Frontal cortex (tissue), 4 donors: ENCODE data around the gene NBL1. TPM values are rescaled to one million over a fixed set of nuclear protein-coding genes. Genes with fewer than 3 reads are reported as not detected.
A peak's percentile ranks its signal among the peaks of the same experiment; 100 is the strongest.

Experiments
- DNase-seq, 2 donors: peaks; one replicate each; pipeline ENCODE4 v3.0.0; 2012; ENCODE audit warnings: low spot score in 2 of 2
- FAIRE-seq: peaks from 2 replicates; lab custom pipeline; 2012; peaks lifted over from hg19 to GRCh38; lab: Jason Lieb, UNC
- total RNA-seq: library from RNA; depleted of rRNA; stranded (reverse); fragments of >200 nt; gene quantifications from one replicate; pipeline ENCODE4 v1.2.3, GENCODE V29; 2014
- donor health status: control.
- donor health status: control.
- donor health status: control.

The NBL1 gene
- total RNA-seq, 1 donor from 2014 or later = 33.0 TPM

- FAIRE-seq = no peak
- DNase-seq = no peak
These were observed 227 bp downstream of the NBL1 start for GRCh38 chr1:19644395-19644680.

GRCh38 chr1:19644681-19645410 lies 735 bp downstream of the NBL1 start:
- no peak for FAIRE-seq

DNA sequence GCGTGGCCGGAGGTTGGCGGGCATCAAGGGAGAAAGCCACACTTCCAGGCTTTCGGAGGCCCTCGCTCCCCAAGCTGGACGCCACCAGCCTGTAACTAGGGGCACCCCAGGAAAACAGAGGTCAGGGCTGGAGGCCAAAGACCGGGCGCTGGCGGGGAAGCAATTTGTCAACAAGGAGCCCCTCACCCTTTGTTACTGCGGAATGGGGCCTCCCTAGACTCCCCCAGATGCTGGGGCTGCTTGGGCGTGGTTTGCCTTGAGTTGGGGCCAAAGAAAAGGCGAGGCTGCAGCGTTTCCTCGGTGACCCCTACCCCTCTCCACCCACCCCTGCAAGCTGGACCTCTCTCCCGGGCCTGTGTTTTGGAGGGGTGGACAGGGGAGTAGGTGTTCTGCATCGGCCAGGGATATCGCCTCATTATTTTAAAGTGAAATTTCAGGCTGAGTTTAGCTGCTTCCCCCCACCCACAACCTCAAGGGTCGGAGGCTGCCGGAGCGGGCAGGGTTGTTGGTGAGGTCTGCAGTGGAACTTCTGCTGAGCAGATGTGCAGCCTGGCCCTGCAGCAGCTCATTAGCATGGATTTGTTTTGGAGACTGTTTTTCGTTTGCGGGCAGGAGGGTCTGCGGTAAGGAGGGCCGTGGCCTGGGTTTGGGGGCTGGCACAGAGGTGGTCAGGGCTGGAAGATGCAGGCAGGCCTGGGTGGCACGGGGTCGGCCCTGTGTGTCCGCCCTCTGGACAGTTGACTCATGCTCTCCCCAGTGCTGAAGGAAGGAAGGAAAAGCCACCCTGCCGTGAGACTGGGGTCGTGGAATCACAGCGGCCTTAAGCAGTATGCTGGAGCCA lies 1.5 kb downstream of the NBL1 start:
- DNase-seq = no peak
- no peak for FAIRE-seq

More at GRCh38 chr1:19644681-19645410, 735 bp downstream of the NBL1 start:
- peak; percentile 57 to 58 for DNase-seq

DNA sequence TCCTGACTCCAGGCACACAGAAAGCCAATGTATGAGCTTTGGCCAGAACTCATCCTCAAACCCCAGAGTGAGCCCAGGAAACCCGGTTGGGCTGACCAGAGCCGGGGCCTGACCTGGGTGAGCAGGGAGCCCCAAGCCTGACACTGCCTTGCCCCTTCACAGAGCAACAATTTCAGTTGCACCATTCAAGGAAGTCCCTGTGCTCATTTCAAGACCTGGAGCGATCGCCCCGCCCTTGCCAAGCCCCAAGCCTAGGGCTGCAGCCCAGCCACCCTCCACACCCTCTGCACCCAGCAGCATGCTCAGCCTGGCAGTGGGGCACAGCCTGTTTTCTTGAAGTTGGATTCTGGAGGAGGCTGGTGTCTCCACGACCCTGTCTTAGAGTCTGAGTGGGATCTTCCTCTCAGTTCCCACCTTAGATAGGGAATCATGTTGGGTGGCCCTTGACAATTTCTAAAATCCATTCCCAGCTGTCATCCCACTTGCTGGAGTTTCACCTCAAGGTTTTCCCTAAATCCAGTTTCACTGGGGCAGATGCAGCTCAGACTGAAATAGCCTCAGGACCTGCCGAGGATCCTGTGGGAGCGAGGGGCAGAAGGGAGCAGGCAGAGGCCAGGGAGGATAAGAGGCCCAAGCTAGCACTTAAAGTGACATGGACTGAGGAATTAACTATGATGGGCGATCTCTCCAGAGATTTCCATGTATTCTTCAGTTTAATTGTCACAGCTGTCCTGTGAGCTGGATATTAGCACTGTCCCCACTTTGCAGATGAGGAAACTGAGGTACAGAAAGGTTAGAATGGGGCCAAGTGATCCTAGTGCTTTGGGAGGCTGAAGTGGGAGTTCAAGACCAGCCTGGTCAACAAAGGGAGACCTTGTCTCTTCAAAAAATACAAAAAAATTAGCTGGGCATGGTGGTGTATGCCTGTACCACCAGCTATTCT lies 2.5 kb downstream of the NBL1 start:
- DNase-seq (no peak), FAIRE-seq (no peak)

DNA sequence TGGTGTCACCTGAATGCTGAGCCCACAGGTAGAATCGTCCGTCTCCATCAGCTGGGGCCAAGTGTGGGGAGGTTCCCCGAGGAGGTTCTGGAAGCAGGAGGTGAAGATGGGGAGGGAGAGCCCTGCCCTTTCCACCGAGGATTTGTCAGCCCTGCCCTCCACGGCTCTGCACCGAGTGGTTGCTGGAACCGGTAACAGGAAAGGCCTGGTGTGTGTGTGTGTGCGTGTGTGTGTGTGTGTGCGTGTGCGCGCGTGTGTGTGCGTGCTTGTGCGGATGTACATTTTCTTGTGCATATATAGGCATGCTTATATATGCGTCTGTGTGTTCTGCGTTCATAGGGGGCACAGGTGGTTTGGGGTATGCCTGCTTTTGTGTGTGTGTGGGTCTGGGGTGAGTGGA lies 3.5 kb downstream of the NBL1 start:
- DNase-seq (no peak), FAIRE-seq (no peak)

GRCh38 chr1:19648239-19648638 lies 4.1 kb downstream of the NBL1 start:
- DNase-seq (no peak), FAIRE-seq (no peak)

DNA sequence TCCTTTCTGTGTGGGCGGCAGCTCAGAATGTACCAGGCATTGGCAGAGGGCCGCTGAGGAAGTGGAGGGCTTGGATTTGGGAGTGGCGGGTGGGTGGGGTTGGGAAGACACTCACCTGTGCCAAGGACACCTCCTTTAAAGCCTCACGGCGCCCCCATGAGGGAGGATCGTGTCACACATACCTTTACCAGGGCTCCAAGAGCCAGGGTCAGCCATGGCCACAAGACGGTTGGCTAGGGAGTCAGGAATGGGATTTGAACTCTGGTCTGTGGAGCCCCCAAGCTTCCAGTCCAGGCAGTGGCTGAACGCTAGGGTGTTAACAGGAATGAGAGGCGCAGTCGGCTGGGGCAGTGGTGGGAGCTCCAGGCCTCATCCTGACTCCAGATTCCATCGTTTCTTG lies 4.6 kb downstream of the NBL1 start:
- DNase-seq (no peak), FAIRE-seq (no peak)

- peak in 1 of 2 donors; percentile 56 for DNase-seq
These were observed 6.5 kb downstream of the NBL1 start for GRCh38 chr1:19650416-19651140.

GRCh38 chr1:19651141-19651737 lies 7.1 kb downstream of the NBL1 start:
- FAIRE-seq = no peak
- DNase-seq = peak; percentile 69 to 82

More at GRCh38 chr1:19650416-19651140, 6.5 kb downstream of the NBL1 start:
- no peak for FAIRE-seq

GRCh38 chr1:19654386-19654785 lies 10.3 kb downstream of the NBL1 start:
- no peak for DNase-seq

GRCh38 chr1:19654886-19655717 lies 11.0 kb downstream of the NBL1 start:
- FAIRE-seq = no peak
- no peak for DNase-seq

More at GRCh38 chr1:19654386-19654785, 10.3 kb downstream of the NBL1 start:
- no peak for FAIRE-seq

- DNase-seq = no peak
- no peak for FAIRE-seq
These were observed 11.6 kb downstream of the NBL1 start for GRCh38 chr1:19655718-19656080.

DNA sequence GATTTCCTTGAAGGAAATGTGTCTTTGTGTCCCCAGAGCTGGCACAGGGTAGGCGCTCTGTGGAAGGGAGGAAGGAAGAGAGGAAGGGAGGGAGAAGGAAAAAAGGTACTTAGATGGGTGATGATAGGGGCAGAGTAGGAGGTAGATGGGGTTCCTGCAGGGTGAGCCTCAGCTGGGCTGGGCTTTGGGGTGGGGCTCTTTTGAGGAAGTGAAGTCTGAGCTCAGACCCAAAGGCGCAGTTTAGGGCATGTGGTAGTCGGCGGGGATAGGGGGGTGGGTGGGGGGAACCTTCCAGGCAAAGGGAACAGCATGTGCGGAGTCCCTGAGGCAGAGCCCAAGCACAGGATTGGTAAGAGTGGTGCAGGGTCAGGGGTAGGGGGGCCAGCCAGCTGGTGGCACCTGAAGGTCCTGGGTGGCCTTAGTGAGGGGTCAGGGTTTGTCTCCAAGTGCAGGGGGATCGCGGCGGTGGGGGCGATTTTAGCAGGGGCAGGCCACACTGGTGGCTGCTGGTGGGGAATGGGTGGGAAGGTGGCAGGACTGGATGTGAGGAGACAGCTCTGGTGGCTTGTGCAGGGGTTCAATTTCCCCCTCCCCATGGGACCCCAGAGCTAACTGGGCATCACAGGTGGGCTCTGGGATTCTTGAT lies 12.1 kb downstream of the NBL1 start:
- DNase-seq (no peak), FAIRE-seq (no peak)

- no peak for DNase-seq
- FAIRE-seq = no peak
These were observed 12.8 kb downstream of the NBL1 start for GRCh38 chr1:19656780-19657466.

DNA sequence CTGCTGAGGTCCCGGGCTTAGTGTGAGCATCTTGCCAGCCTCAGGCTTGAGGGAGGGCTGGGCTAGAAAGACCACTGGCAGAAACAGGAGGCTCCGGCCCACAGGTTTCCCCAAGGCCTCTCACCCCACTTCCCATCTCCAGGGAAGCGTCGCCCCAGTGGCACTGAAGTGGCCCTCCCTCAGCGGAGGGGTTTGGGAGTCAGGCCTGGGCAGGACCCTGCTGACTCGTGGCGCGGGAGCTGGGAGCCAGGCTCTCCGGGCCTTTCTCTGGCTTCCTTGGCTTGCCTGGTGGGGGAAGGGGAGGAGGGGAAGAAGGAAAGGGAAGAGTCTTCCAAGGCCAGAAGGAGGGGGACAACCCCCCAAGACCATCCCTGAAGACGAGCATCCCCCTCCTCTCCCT lies 13.4 kb downstream of the NBL1 start:
- FAIRE-seq = no peak
- DNase-seq = no peak

DNA sequence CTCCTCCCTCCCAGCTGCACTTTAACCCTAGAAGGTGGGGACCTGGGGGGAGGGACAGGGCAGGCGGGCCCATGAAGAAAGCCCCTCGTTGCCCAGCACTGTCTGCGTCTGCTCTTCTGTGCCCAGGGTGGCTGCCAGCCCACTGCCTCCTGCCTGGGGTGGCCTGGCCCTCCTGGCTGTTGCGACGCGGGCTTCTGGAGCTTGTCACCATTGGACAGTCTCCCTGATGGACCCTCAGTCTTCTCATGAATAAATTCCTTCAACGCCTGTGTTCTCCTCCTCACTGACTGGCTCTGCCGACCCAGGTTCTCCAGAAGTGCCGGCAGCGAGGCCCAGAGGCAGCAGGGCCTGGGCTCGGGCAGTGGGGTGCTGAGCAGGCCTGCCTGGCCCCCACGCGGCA lies 14.1 kb downstream of the NBL1 start:
- DNase-seq (no peak), FAIRE-seq (no peak)

DNA sequence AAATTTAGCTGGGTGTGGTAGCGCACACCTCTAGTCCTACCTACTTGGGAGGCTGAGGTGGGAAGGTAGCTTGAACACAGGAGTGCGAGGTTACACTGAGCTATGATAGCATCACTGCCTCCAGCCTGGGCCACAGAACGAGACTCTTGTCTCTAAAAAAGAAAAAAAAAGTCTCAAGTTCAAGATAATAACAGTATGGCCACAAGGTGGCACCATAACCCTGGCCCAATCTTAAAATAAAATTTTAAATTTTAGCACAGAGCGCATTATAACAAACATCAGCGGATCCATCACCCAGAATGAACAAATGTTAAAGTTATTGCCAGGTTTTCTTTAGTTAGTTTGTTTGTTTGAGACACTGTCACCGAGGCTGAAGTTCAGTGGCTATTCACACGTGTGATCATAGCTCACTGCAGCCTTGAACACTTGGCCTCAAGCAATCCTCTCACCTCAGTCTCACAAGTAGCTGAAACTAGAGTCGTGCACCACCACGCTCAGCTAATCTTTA lies 17.7 kb downstream of the NBL1 start:
- FAIRE-seq (no peak), DNase-seq (no peak)
